ENCODE data around the gene NOLC1.

DNA sequence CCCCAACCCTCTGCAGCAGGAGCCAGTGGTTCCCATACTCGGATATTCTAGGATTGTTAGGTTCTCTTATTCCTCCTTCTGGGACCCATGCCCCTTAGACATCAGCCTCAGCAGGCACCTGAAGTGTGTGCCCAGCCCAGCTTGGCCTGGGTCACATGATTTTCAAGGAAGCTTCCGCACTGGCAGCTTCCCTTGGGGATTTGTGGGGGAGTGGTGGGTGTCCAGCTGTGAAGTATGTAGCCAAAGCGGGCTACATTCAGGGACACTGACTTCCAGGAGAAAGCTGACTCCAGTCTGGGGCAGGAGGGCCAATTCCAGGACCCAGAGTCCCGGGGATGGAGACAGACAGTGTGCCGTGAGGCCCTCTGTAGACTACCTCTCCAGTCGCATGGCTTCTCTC, 33.3 kb upstream of the NOLC1 start:
- TF ChIP-seq, protein P1, sequence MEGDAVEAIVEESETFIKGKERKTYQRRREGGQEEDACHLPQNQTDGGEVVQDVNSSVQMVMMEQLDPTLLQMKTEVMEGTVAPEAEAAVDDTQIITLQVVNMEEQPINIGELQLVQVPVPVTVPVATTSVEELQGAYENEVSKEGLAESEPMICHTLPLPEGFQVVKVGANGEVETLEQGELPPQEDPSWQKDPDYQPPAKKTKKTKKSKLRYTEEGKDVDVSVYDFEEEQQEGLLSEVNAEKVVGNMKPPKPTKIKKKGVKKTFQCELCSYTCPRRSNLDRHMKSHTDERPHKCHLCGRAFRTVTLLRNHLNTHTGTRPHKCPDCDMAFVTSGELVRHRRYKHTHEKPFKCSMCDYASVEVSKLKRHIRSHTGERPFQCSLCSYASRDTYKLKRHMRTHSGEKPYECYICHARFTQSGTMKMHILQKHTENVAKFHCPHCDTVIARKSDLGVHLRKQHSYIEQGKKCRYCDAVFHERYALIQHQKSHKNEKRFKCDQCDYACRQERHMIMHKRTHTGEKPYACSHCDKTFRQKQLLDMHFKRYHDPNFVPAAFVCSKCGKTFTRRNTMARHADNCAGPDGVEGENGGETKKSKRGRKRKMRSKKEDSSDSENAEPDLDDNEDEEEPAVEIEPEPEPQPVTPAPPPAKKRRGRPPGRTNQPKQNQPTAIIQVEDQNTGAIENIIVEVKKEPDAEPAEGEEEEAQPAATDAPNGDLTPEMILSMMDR (IDR thresholded peaks at IDR 0.05) = no peak
- no peak for TF ChIP-seq POLR2AphosphoS5 (IDR thresholded peaks at IDR 0.05)

Measured in gastroesophageal sphincter (tissue), 3 donors.